GM19452 (cell line): ENCODE results near the gene SLC27A4.
"Not testable (repeated sequence)": the region's sequence is repeated elsewhere in the genome, so short reads cannot be mapped to it uniquely, and the experiment has no call there.

Experiments used
- ATAC-seq: cut with Tn5 transposase; IDR thresholded peaks from one replicate; pipeline ENCODE4 v1.9.1; 2021; ENCODE audit not compliant: unreplicated experiment

Gene SLC27A4

DNA sequence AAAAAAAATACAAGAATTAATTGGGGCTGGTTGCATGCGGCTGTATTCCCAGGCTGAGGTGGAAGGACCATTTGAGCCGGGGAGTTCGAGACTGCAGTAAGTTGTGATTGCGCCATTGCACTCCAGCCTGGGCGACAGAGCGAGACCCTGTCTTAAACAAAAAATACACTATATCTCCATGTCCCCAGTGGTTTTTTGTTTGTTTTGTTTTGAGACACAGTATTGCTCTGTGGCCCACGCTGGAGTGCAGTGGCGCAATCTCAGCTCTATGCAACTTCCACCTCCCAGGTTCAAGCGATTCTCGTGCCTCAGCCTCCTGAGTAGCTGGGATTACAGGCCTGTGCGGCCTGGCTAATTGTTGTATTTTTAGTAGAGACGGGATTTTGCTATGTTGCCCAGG lies 16.5 kb upstream of the SLC27A4 start:
- no peak for ATAC-seq

DNA sequence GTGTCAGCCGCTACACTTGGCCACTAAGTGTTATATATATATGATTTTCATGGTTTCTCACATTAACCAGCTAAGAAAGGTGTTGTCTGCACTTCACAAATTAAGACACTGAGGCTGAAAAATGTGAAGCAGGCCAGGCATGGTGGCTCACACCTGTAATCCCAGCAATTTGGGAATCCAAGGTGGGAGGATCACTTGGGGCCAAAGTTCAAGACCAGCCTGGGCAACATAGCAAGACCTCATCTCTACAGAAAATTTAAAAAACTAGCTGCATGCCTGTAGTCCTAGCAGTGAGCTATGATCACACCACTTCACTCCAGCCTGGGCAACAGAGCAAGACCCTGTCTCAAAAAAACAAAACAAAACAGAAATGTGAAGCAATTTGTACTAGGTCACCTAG lies 15.9 kb upstream of the SLC27A4 start:
- no peak for ATAC-seq

DNA sequence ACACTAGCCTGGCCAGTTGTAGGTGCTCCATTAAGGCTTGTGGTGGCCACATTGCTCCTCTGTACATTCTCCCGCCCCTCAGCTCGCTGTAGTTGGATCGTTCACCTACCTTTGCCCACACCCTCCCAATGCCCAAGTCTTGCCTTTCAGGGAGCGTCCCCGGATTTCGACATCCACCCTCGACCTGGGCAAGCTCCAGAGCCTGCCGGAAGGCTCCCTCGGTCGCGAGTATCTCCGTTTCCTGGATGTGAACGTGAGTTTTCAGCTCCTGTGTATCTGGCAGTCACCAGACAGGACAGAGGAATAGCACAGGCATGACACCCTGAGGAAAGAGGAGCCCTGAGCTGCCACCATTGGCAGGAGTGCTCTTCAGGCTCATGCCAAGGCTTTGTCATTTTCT lies 14.7 kb upstream of the SLC27A4 start:
- no peak for ATAC-seq

DNA sequence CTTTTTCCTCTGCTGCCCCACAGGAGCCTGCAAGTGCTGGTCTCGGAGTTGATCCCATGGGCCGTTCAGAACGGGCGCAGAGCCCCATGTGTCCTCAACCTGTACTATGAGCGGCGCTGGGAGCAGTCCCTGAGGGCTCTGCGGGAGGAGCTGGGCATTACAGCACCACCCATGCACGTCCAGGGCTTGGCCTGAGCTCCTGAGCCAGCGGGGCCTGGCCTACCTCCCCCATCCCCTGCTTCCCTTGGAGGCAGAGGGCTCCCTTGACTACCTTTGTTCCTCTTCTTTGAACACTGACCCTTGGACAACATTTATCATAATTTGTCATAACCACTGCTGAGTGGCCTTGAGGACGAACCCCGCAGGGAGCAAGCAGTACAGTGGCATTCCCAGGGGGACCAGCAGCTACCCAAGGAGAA lies 6.9 kb upstream of the SLC27A4 start:
- ATAC-seq = no peak

DNA sequence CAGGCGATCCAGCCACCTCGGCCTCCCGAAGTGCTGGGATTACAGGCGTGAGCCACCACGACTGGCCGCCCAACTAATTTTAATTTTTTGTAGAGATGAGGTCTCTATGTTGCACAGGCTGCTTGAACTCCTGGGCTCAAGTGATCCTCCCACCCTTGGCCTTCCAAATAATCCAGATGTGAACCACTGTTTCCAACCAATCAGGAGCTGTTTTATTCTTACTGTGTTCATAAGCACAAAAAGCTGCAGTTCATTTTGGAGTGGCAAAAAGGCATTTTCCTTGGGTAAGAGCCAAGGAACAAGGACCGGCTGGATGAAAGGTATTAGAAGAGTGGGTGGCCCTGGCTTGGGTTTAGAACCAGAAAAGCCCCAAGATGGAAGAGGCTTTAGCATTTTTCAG lies 5.2 kb upstream of the SLC27A4 start:
- ATAC-seq = no peak

DNA sequence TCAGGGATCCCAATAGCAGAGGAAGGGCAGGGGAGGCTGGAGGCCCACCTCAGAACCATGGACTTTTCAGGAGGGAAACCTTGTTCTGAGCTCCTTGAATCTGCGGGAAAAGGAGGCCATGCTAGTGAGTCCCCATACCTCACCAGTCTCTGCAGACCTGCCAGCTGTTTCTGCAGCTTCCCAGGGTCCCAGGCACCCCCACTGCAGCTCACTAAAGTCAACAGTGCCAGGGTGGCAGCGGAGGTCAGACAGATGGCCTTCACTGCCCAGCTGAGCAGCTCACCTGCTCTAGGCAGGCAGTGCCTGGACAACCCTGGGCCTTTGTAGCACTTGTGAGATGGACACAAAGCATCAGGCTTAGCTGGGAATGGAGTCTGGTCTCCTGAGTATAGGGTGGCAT lies 4.4 kb upstream of the SLC27A4 start:
- ATAC-seq = no peak

DNA sequence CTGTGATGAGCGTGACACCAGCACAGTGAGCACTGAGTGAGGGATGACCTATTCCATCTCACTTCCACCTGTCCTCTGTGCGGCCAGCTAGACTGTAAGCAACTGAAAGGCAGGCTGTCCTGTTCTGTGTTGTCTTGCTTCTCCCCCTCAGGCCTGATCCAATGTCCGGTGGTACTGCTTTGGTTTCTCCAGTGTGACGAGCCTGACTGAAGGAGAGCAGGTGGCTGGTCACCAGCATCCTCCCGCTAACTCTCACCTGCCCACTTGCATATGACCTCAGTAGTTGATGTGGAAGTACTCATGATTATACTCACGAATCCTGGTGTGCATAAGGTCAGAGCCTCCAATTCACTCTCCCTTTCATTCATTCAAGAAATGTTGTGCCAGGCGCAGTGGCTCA lies 2.4 kb upstream of the SLC27A4 start:
- no peak for ATAC-seq

DNA sequence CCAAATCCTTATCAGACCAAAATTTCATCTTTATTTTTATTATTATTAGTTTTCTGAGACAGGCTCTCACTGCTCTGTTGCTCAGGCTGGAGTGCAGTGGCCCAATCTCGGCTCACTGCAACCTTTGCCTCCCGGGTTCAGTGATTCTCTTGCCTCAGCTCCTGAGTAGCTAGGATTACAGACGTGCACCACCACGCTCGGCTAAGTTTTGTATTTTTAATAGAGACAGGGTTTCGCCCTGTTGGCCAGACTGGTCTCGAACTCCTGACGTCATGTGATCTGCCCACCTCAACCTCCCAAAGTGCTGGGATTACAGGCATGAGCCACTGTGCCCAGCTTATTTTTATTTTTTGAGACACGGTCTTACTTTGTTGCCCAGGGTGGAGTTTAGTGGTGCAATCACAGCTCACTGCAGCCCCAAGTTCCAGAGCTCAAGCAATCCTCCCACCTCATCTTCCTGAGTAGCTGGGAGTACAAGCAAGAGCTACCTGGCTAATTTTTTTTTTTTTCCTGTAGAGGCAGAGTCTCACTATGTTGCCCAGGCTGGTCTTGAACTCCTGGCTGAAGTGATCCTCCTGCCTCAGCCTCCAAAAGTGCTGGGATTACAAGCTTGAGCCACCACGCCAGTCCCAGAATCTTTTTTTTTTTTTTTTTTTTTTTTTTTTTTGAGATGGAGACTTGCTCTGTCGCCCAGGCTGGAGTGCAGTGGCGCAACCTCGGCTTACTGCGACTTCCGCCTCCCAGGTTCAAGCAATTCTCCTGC lies 1.3 kb upstream of the SLC27A4 start:
- ATAC-seq = not testable (repeated sequence)

DNA sequence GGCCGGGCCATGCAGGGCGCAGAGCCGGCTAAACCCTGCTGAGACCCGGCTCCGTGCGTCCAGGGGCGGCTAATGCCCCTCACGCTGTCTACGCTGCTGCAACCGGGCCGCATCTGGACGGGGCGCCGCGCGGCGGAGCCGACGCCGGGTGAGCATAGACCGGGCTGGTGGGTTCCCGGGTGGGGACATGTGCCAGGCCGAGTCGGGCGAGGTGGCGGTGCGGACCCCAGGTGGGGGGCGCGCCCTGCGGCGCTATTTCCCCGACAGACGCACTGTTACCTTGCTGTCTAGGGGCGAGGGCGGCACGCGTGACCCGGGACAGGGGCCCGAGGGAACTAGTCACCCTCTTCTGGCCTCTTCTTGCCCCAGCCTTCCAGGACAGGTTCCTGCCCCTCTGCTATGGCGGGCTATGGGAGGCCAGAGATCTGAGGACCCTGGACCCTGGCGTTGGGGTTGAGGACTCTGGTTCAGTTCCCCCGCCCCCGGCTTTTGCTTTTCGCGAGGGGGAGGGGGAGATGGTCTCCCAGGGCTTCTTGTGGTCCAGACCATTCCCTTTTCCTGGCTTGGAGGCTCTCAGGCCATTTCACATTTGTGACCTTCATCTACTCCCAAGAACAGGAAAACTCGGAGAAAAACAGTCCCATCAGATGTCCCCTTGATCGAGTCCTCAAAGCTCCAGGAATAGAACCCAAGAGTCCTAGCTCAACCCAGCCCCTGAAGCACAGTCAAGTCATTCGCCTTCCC lies 536 bp downstream of the SLC27A4 start:
- ATAC-seq = no peak

DNA sequence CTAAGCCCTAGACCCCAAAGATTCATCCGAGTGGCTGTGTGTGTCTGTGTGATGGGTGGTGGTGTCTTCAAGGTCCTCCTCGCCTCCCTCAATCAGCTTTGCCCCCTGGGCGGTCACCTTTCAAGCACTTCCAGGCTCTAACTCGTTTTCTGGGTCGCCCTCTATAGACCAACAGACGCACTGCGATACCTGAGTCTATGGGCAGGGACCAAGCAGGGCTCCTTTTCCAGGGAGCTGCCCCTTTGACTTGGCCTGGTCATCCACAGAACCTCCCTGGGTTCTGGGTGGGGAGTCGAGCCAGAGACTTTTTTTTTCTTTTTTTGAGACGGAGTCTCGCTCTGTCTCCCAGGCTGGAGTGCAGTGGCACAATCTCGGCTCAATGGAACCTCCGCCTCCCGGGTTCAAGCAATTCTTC lies 1.1 kb downstream of the SLC27A4 start:
- ATAC-seq = no peak

DNA sequence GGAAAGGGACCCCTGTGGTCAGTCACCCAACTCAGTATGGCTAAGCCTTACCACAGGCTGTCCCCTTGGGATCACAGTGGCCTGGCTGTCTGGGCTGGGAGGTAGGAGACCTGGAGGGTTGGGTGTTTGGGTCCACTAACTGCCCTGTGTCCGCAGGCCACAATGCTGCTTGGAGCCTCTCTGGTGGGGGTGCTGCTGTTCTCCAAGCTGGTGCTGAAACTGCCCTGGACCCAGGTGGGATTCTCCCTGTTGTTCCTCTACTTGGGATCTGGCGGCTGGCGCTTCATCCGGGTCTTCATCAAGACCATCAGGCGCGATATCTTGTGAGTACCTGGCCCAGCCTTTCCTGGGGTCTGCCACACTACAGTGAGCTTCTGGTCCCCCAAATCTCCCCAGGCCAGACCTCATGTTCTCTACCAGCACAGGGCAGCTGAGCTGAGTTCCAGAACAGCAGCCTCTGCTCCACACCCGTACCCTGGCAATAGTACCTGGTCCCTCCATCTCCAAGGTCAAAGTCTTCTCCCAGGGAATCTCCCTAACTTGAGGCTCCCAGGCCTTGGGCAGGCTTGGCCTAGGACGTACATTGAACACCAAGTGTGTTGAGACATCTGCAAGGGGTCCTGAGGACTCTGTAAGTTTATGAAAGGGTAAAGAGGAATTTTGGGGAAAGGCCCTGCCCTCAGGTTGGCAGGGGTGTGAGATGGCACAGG lies 2.8 kb downstream of the SLC27A4 start:
- ATAC-seq = no peak

DNA sequence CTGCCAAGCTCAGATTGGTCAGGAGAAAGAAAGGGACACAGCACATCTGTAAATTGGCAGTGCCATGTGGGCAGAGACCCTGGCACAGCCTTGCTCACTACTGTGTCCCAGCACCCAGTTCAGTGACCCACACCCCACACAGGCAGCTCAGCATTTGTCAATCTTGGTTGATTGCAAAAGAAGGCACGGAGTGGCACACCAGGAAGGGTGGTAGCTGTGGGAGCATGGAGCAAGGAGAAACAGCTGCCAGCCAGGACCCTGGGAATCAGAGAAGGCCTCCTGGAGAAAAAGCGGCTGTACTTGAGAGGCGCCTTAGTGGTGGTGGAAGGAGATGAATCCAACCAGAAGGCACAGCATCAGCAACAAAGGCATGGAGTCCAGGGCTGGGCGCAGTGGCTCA lies 3.5 kb downstream of the SLC27A4 start:
- ATAC-seq = no peak

DNA sequence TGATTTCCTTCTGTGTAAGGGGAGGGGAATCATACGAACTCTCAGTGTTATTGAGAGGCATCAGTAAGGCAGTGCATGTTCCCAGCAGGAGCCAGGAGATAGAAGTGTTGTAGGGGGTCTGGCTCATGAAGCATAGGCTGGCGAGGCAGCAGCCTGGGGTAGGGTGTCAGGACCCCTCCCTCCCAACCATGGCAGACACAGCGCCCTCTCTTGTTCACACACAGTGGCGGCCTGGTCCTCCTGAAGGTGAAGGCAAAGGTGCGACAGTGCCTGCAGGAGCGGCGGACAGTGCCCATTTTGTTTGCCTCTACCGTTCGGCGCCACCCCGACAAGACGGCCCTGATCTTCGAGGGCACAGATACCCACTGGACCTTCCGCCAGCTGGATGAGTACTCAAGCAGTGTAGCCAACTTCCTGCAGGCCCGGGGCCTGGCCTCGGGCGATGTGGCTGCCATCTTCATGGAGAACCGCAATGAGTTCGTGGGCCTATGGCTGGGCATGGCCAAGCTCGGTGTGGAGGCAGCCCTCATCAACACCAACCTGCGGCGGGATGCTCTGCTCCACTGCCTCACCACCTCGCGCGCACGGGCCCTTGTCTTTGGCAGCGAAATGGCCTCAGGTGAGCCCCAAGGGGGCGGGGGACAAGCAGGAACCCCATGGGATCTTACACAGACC lies 4.7 kb downstream of the SLC27A4 start:
- ATAC-seq = no peak

DNA sequence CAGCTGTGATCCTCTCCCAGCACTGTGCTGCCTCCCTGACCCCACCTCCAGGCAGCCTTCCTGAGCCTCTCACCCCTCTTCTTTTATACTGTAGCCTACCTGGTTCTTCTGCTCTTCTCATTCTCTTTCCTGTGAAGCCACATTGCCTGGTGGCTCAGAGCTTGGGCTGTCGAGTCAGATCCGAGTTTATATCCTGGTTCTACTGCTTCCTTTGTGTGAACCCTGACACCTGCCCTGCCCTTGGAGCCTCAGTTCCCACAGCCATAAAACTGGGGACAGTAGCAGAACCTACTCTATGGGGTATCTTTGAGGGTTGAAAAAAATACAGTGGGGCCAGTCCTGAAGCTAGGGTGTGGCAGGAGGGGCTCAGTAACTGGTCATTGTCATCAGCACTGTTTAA lies 8.8 kb downstream of the SLC27A4 start:
- ATAC-seq = no peak

DNA sequence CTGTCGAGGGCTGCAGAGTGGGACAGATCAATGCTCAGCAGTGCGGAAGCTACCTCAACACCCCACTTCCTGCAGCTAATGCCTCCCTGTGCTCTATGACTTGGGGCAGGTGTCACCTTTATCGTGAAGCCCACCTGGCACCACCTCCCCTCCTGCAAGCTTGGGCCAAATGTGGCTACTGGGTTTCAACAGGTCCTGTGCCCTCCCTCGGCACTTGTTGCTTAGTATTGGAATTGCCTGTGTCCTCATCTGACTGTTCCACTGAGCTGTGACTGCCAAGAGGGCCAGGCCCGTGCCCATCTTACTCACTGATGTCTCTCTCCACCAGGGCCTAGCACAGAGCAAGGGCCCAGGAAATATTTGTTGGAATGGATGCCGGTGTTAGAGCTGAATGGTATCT lies 9.4 kb downstream of the SLC27A4 start:
- no peak for ATAC-seq

DNA sequence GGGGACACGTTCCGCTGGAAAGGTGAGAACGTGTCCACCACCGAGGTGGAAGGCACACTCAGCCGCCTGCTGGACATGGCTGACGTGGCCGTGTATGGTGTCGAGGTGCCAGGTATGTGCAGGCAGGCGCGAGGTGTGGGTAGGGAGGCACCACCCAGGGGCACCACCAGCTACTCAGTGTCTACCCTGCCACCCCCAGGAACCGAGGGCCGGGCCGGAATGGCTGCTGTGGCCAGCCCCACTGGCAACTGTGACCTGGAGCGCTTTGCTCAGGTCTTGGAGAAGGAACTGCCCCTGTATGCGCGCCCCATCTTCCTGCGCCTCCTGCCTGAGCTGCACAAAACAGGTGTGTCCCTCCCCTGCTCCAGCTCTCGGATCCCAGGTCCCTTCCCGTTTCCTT lies 15.1 kb downstream of the SLC27A4 start:
- ATAC-seq = no peak

DNA sequence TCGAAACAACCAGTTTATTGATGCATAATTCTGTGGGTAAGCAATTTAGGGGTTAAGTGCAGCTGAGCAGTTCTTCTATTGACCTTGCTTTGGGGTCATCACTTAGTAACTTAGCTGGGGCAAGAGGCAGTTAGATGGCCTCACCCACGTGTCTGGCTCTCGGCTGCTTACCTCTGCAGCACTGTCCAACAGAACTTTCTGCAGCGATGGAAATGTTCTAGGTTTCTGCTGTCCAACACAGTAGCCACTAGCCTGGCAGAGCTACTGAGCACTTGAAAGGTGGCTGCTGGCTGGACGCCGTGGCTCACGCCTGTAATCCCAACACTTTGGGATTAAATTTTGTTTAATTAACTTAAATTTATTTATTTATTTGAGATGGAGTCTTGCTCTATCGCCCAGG lies 17.8 kb downstream of the SLC27A4 start:
- ATAC-seq = no peak

DNA sequence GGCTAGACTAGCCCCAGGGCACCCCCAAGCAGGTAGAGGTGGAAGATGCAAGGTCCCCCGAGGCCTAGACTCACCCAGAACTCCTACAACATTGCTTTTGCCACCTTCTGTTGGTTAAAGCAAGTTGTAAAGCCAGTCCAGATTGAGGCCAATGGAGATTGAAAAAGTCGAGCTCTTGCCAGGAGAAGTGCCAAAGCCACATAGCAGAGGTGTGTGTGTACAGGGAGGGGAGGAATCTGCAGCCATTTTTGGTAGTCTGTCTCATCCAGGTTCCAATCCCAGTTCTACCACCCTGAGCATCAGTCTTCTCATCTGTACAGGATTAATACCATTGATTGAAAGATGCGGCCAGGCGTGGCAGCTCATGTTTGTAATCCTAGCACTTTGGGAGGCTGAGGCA lies 18.5 kb downstream of the SLC27A4 start:
- ATAC-seq = no peak

DNA sequence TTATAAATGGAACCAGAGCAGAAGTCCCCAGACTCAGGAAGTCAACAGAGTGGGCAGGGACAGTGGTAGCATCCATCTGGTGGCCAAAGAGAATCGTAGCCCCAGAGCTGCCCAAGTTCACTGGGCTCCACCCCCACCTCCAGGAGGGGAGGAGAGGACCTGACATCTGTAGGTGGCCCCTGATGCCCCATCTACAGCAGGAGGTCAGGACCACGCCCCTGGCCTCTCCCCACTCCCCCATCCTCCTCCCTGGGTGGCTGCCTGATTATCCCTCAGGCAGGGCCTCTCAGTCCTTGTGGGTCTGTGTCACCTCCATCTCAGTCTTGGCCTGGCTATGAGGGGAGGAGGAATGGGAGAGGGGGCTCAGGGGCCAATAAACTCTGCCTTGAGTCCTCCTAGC lies 20.5 kb downstream of the SLC27A4 start:
- ATAC-seq = no peak

DNA sequence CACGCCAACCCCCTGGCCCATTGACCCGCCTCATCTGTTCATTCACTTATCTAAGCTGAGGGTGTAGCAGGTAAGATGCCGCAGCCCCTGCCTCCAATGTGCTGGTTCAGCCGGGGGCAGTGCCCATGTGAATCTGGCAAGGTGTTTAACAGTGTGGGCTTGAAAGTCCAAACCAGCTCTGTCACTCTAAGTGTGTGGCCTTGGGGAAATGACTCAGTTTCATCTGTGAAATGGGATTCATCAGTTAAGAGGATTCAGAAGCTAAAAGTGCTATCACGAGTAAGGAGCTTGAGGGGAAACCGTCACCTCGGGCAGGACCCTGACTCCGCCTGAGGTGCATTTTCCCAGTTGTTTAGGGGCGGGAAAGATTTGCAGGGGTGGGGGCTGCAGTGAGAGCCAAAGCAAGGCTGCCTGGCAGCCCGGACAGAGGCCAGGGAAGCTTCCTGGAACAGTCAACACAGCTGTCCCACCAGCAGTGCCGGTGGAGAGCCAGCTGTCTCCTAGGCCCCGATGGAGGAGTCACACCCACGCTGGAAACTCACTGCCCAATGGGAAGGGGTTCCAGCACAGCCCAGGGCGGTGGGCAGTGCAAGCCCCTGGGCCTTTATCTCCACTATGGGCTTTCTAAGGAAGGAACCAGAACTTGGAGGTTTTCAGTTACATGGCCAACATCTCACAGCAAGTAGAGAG lies 21.1 kb downstream of the SLC27A4 start:
- no peak for ATAC-seq
